SK-N-MC (cell line): Measurements from ENCODE around the gene CATSPERE.
"Not testable (repeated sequence)": the region's sequence is repeated elsewhere in the genome, so short reads cannot be mapped to it uniquely, and the experiment has no call there.

ENCODE experiments used
- DNase-seq: peaks from one replicate; pipeline ENCODE4 v3.0.0-alpha.2; 2011; ENCODE audit warnings: low read depth, low spot score
- H3K27ac ChIP-seq: fragments of 200-600 bp; sonication (generic); 2 replicates; pipeline ENCODE4 v1.5.1; 2016; ENCODE audit warnings: mixed run types
- H3K36me3 ChIP-seq: fragments of 200-600 bp; sonication (generic); 2 replicates; pipeline ENCODE4 v1.6.1; 2017; ENCODE audit warnings: antibody characterized with exemption, low read length, mixed read lengths; ENCODE audit not compliant: insufficient read depth
- H3K4me3 ChIP-seq: fragments of 200-600 bp; sonication (generic); 2 replicates; pipeline ENCODE4 v1.5.1; 2016
- H3K9ac ChIP-seq: fragments of 200-600 bp; sonication (generic); 2 replicates; pipeline ENCODE4 v1.8.0; 2017; ENCODE audit warnings: mixed run types, mixed read lengths; ENCODE audit not compliant: insufficient read length
- H3K9me3 ChIP-seq: fragments of 200-600 bp; sonication (generic); 2 replicates; pipeline ENCODE4 v1.6.1; 2017; ENCODE audit warnings: low read depth, mild to moderate bottlenecking, antibody characterized with exemption, low read length, moderate library complexity, mixed read lengths
- EZH2 ChIP-seq: fragments of 200-600 bp; sonication (generic); IDR thresholded peaks from one replicate; pipeline ENCODE4 v1.6.1; 2017; ENCODE audit warnings: antibody characterized with exemption
- FOXP2 ChIP-seq: optimal IDR thresholded peaks from 2 replicates; pipeline ENCODE3; 2011; ENCODE audit warnings: mild to moderate bottlenecking, moderate library complexity; ENCODE audit not compliant: insufficient read depth; ENCODE audit errors: extremely low read length, control extremely low read depth
- POLR2AphosphoS5 ChIP-seq: IDR thresholded peaks from 2 replicates; pipeline ENCODE4 v1.6.1; 2012; ENCODE audit warnings: mild to moderate bottlenecking, low read depth, low read length, borderline replicate concordance

Gene CATSPERE

GRCh38 chr1:244548558-244549115, 87.6 kb downstream of the CATSPERE start:
- no peak overlapping the region for H3K9ac ChIP-seq
- no peaks in the 10 kb centered on the region for H3K36me3 ChIP-seq
- TF ChIP-seq FOXP2, result no peak
- no peak for TF ChIP-seq EZH2
- no peak for TF ChIP-seq POLR2AphosphoS5
- H3K4me3 ChIP-seq, result no peak overlapping the region
- no peak overlapping the region for H3K27ac ChIP-seq
- H3K9me3 ChIP-seq, result no peaks in the 10 kb centered on the region
- no peak for DNase-seq

- no peak for DNase-seq
- TF ChIP-seq EZH2, result no peak
- no peak for TF ChIP-seq POLR2AphosphoS5
- no peak for TF ChIP-seq FOXP2
- H3K27ac ChIP-seq, result no peak overlapping the region
- H3K36me3 ChIP-seq, result no peaks in the 10 kb centered on the region
- H3K4me3 ChIP-seq, result no peak overlapping the region
- no peaks in the 10 kb centered on the region; the same call in 1 of the 2 replicates for H3K9me3 ChIP-seq
- no peak overlapping the region for H3K9ac ChIP-seq
Observed at GRCh38 chr1:244552336-244552735, 91.3 kb downstream of the CATSPERE start.

GRCh38 chr1:244556263-244556662, 95.2 kb downstream of the CATSPERE start:
- Histone ChIP-seq H3K36me3 (no peaks in the 10 kb centered on the region), H3K4me3 (no peak overlapping the region), H3K9ac (no peak overlapping the region), H3K27ac (no peak overlapping the region), H3K9me3 (no peaks in the 10 kb centered on the region; the same call in 1 of the 2 replicates)
- no peak for DNase-seq
- TF ChIP-seq EZH2, result no peak
- TF ChIP-seq POLR2AphosphoS5, result no peak
- TF ChIP-seq FOXP2, result no peak

- TF ChIP-seq EZH2 (no peak), FOXP2 (no peak), POLR2AphosphoS5 (no peak)
Observed at GRCh38 chr1:244557565-244557964, 96.5 kb downstream of the CATSPERE start.

GRCh38 chr1:244559561-244559960, 98.5 kb downstream of the CATSPERE start:
- Histone ChIP-seq H3K36me3 (no peaks in the 10 kb centered on the region), H3K9me3 (no peaks in the 10 kb centered on the region; the same call in 1 of the 2 replicates), H3K27ac (no peak overlapping the region), H3K9ac (no peak overlapping the region), H3K4me3 (no peak overlapping the region)
- TF ChIP-seq POLR2AphosphoS5 (no peak), FOXP2 (no peak), EZH2 (no peak)
- no peak for DNase-seq

More at GRCh38 chr1:244557565-244557964, 96.5 kb downstream of the CATSPERE start:
- Histone ChIP-seq H3K9ac (no peak overlapping the region), H3K4me3 (no peak overlapping the region), H3K9me3 (no peaks in the 10 kb centered on the region; the same call in 1 of the 2 replicates), H3K36me3 (no peaks in the 10 kb centered on the region), H3K27ac (no peak overlapping the region)
- no peak for DNase-seq

- H3K27ac ChIP-seq, H3K36me3 ChIP-seq, H3K9ac ChIP-seq, H3K9me3 ChIP-seq, H3K4me3 ChIP-seq, DNase-seq: not testable (repeated sequence)
Observed at GRCh38 chr1:244562877-244563276, 101.8 kb downstream of the CATSPERE start.

- no peak overlapping the region for H3K27ac ChIP-seq
- no peaks in the 10 kb centered on the region for H3K36me3 ChIP-seq
- no peak overlapping the region for H3K9ac ChIP-seq
- no peak overlapping the region for H3K4me3 ChIP-seq
- TF ChIP-seq FOXP2, result no peak
- no peak for TF ChIP-seq EZH2
- TF ChIP-seq POLR2AphosphoS5, result no peak
- H3K9me3 ChIP-seq, result peaks cover 13% of the 10 kb centered on the region; the same call in 1 of the 2 replicates
- no peak for DNase-seq
Observed at GRCh38 chr1:244573768-244574167, 112.7 kb downstream of the CATSPERE start.

GRCh38 chr1:244576259-244576892, 115.3 kb downstream of the CATSPERE start:
- peaks cover 13% of the 10 kb centered on the region; the same call in 1 of the 2 replicates for H3K9me3 ChIP-seq

GRCh38 chr1:244578205-244578604, 117.1 kb downstream of the CATSPERE start:
- H3K36me3 ChIP-seq, DNase-seq, H3K27ac ChIP-seq, H3K9ac ChIP-seq, H3K4me3 ChIP-seq: not testable (repeated sequence)
- H3K9me3 ChIP-seq, result peaks cover 13% of the 10 kb centered on the region; the same call in 1 of the 2 replicates

More at GRCh38 chr1:244576259-244576892, 115.3 kb downstream of the CATSPERE start:
- no peak for TF ChIP-seq EZH2
- TF ChIP-seq POLR2AphosphoS5, result no peak
- no peak for TF ChIP-seq FOXP2
- no peak overlapping the region for H3K9ac ChIP-seq
- no peaks in the 10 kb centered on the region for H3K36me3 ChIP-seq
- no peak overlapping the region for H3K27ac ChIP-seq
- no peak overlapping the region for H3K4me3 ChIP-seq
- no peak for DNase-seq
